Activated CD4-positive, alpha-beta T cell treated with anti-CD3 and anti-CD28 coated beads, Interleukin-2, amount 50 U/mL, for 4 hours (primary cell): ENCODE results near the gene TRIM69.
"Not testable (repeated sequence)": the region's sequence is repeated elsewhere in the genome, so short reads cannot be mapped to it uniquely, and the experiment has no call there.

Source experiments
- DNase-seq, 2 experiments: peaks; one replicate each; pipeline ENCODE4 v3.0.0-alpha.2; 2020

TRIM69 gene

GRCh38 chr15:44716983-44717602 is 19.2 kb upstream of the TRIM69 start:
- DNase-seq: no peak

DNA sequence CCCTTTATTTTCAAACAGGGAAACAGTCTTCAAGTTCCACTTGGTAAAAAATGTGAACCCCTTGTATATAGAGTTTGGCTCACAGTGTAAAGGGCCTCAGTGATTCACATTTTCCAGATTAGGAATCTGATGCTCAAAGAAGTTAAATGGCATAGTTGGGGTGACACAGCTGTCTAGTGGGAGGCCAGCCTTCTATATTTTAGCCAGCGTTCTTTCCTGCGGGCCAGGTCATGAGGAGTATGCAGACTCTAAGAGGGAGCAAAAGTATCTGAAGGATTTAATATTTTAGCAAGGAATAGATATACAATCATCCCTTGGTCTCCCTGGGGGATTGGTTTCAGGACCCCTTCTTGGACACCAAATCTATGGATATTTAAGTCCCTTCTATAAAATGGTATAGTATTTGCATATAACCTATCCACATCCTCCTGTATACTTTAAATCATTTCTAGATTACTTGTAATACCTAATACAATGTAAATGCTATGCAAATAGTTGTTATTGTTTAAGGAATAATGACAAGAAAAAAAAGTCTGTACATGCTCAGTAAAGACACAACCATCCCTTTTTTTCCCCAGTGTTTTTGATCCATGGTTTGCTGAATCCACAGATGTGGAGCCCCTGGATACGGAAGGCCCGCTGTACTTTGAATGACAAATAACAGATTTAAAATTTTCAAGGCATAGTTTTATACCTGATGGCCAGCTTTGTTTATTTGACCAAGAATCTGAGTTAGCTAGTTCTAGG is 18.0 kb upstream of the TRIM69 start:
- no peak for DNase-seq

GRCh38 chr15:44718927-44719292 is 17.4 kb upstream of the TRIM69 start:
- no peak for DNase-seq

DNA sequence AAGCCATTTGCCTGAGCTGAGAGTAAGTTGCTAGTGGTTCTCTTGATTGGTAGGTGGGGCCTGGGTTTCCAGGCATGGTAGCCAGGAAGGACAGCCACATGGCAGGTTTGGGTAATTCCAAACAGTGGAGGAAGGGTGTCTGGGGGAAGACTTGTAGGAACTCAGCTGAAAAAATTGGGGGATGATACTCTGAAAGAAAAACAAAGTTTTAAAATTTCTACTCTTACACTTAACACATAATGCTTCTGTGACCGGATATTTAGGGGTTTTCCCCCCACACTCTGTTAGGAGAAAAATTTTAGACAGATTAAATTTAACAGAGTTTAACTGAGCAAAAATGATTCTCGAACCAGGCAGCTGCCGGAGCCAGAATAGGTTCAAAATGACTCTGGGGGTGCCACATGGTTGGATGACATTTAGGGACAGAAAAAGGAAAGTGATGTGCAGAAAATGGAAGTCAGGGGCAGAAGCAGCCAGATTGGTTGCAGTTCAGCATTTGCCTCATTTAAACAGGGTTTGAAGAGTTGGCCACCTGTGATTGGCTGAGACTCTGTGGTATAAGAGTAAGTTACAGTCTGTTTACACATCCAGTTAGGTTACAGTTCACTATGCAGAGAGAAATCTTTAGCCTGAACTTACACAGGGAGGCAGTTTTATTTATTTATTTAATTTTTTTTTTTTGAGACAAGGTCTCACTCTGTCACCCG is 16.9 kb upstream of the TRIM69 start:
- peak in 1 of 2 experiments; percentile 42 for DNase-seq

GRCh38 chr15:44720000-44720435 is 16.3 kb upstream of the TRIM69 start:
- DNase-seq: not testable (repeated sequence)

DNA sequence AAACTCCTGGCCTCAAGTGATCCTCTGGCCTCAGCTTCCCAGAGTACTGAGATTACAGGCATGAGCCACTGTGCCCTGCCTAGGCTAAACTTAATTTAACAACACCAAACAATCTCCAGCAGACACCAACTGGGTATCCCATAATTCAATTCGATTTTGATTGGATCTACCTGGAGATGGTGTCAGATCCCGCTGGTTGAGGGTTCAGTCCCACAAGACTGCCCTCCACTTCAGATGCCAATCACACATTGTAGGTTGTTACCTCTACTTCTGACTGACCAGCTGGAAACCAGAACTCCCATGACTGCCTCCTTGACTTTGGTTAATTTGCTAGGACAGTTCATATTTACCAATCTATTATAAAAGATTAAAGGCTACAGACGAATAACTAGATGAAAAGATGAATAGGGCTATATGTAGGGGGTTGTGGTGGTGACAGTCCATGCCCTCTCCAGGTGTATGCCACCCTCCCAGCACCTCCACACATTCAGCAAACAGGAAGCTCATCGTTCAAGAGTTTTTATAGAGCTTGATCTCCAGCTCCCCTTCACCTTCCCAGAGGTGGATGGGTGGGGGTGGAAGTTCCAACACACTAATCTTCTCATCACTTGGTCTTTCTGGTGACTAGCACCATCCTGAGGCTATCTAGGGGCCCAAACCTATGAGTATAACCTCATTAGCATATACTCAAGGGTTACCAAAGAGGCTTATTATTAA is 15.7 kb upstream of the TRIM69 start:
- DNase-seq: no peak

- DNase-seq: no peak
These were observed 14.3 kb upstream of the TRIM69 start for GRCh38 chr15:44722011-44722410.

DNA sequence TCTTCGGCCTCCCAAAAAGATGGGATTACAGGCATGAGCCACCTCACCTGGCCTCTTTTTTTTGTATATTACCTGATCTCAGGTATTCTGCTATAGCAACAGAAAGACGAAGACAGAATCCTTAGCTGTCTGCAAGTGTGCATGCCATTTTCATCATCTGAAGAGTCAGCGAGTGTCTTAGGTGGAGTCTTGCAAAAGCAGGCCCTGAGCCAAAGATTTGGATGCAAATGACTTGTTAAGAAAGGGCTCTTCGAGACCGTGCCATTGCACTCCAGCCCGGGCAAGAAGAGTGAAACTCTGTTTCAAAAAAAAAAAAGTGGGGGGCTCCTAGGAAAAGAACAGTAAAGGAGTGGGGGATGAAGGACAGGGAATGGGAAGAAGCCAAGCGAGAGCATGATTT is 10.2 kb upstream of the TRIM69 start:
- no peak for DNase-seq

DNA sequence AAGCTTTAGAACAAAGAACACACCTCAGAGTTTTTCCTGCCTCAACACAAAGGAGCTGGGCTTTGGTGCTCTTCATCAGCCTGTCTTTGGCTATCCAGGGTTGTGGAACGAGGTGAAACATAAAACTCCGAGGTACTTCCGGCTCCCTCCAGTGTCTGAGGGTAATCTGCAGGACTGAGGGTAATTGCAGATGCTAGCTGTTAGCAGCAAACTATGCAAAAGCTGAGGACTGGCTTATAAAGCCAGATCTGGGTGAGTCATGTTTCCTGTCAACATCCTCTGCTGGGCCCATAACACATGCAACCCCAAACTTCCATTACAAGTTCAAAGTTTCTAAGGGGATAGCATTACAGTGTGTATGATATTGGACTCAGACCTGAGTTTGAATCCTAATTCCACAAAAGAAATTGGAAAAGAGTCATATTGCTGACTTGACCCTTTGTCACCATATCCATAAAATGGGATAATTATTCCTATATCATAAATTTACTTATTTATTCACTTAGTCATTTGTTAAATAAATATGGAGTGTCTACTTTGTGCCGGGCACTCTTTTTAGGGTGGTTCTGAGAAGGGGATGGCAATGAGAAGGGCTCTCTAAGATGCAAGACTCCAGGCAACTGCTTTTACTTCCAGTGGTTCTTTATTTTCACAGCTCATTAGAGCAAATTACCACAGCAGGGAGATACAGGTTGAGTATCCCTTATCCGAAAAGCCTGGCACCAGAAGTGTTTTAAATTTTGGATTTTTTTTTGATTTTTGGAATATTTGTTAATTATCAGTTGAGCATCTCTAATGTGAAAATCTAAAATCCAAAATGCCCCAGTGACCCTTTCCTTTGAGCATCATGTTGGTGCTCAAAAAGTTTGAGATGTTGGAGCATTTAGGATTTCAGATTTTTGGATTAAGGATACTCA is 9.5 kb upstream of the TRIM69 start:
- peak; percentile 60 to 63 for DNase-seq

DNA sequence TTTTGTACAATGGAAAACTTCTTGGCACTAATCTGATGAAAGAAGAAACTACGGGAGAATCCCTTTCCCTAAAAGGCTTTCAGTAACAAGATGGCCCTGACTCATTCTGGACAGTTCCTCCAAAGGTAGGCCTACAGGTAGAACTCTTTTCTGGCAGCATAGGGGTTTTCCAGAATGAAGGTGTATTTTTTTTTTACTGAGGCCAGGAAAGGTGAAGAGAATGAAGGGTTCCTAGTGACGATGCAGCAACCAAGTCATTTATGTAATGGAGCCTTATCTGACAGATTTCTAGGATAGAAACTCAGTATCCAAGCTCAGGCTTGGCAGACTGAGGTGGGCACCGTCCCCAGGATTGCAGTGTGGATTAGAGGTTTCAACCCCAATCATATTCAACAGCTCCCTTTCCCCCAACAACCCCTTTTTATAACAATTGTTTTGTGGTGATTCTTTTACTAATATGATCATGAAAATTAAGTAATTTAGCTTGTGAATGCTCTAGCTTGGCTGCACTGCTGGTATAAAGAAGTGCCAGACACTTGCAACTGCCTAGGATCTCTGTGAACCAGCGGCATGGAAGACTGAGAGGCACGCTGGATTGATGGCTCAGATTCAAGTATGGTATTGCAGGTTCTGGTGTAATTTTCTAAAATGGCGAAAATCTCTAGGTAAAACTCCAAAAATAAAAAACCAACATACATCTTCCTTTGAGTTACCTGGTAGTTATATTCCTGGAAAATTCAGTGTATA is 8.7 kb upstream of the TRIM69 start:
- no peak for DNase-seq

- not testable (repeated sequence) for DNase-seq
These were observed 8.1 kb upstream of the TRIM69 start for GRCh38 chr15:44728232-44728575.

DNA sequence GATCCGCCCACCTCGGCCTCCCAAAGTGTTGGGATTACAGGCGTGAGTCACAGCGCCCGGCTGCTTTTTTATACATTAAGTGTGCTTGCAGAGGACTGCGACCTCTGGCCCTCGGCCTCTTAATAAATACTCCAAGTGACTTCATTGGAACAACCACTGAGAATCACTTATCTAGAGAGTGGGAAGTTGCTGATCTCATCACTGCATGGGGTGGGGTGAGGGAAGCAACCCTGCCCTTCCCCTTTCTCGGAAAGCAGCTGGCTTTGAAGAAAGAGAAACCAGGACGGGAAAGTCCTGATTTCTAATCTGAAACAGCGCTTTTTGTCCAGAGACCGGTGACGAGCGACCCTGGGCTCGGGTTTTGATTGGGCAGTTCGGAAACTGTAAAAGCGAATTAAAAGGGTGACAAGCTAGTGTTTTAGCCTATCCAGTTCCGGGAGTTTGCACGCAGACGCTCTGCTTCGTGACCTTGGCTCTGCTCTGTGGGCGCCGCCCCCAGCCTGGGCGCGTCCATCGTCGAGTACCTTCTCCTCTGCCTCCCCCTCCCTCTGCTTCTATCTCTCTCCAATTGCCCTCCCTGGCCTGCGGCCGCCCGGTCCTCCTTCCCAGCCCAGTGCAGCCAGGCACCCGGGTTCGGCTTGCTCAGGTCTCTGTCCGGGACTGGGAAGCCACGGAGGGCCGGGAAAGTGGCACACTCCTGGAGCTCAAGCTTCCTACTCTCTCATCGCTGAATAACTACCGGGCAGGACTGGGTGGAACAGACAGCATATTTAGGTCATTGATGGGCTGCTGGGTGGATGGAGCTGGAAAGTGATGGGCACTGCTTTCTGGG is 7.5 kb upstream of the TRIM69 start:
- peak; percentile 96 to 97 for DNase-seq

DNA sequence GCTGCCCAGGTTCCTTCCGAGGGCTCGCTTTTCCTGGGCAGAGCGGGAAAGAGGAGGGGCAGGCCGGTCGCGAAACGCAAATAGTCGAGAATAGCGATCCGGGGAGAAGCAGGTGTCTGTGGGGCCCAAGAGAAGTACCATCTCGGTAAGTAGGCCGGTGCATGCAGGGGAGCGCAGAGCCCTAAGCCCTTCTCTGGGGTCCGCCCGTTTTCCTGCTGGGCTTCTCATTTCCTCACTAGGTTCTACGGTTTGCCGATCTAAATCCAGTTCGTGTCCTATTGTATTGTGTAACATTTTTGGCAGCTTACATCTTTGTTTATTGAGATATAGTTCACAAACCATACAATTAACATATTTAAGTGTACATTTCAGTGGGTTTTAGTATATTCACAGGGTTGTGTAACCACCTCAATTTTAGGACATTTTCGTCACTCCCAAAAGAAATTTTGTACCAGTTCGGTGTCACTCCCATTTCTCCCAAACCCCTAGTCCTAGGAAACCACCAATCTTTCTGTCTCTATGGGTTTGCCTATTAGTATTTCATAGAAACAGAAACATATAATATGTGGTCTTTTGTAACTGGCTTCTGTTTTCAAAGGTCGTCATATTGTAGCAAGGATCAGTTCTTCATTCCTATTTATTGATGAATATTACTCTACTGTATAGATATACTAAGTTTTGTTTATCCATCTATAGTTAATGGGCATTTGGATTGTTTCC is 6.8 kb upstream of the TRIM69 start:
- DNase-seq: peak in 1 of 2 experiments; percentile 33

- DNase-seq: no peak
These were observed 1.4 kb upstream of the TRIM69 start for GRCh38 chr15:44734839-44735481.

- peak in 1 of 2 experiments; percentile 39 for DNase-seq
These were observed 697 bp upstream of the TRIM69 start for GRCh38 chr15:44735482-44736180.

DNA sequence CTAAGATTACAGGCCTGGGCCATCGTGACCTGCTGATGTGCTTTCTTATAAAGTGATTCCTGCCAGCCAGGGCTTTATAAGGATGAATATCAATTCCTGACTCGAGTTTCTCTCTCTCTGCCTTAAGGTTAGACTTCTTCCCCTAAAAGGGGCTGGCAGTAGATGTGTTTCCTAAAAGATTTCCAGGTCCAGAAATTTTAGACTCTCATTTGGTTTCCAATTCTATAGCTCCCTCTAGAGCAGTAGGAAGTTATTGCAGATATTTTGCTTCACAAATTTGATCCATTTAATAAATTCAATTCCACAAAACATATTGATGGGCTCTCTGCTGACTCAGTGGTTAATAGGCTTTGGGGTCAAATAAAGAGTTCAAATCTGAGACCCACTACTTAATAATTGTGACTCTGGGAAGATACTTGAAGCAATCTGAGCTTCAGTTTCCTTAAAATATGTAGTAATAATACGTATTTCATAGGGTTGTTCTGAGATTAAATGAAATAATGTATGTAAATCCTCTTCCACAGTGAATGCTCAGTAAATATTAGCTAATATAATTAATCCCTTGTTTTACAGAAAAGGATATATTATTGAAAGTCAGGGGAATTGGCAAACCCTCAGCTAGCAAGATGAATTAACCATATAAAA is 2.1 kb downstream of the TRIM69 start:
- no peak for DNase-seq

GRCh38 chr15:44739222-44739847 is 3.0 kb downstream of the TRIM69 start:
- not testable (repeated sequence) for DNase-seq

GRCh38 chr15:44743454-44743853 is 7.1 kb downstream of the TRIM69 start:
- DNase-seq: not testable (repeated sequence)
